ENCODE measurements around the gene PKM. TPM values are rescaled to one million over a fixed set of nuclear protein-coding genes. Genes with fewer than 3 reads are reported as not detected.

The PKM gene
- total RNA-seq, 2 donors from 2014 or later = 554 to 783 TPM

Other genes starting within 250 kb of the PKM start
- 10 to 100 TPM; 61.4 to 68.2 TPM for gene MYO9A, start 113.0 kb downstream of the PKM start, total RNA-seq
- gene SENP8, start 112.8 kb downstream of the PKM start, total RNA-seq = 1 to 10 TPM; 1.9 to 2.3 TPM
- under 1 TPM in 1 of 2 donors, not detected in 1; 0.10 TPM for gene GRAMD2A, start 33.4 kb downstream of the PKM start, total RNA-seq
- 10 to 100 TPM; 37.6 to 57.0 TPM for gene PARP6, start 41.4 kb upstream of the PKM start, total RNA-seq
- 1 to 10 TPM in 1 of 2 donors, under 1 TPM in 1; 0.76 to 1.6 TPM for gene CELF6, start 89.0 kb upstream of the PKM start, total RNA-seq
- gene HEXA, start 144.8 kb upstream of the PKM start, total RNA-seq = 100 to 1,000 TPM in 1 of 2 donors, 10 to 100 TPM in 1; 84.0 to 120 TPM
- gene TMEM202, start 167.1 kb upstream of the PKM start, total RNA-seq = not detected
- gene ARIH1, start 243.1 kb upstream of the PKM start, total RNA-seq = 100 to 1,000 TPM; 145 to 149 TPM

Measured in posterior vena cava (tissue), 2 donors.